K562 (cell line): ENCODE data around the gene SCYL1. TPM values are rescaled to one million over a fixed set of nuclear protein-coding genes. Genes with fewer than 3 reads are reported as not detected.
A peak's percentile ranks its signal among the peaks of the same experiment; 100 is the strongest.

Experiments used
- ATAC-seq: fragments of 200-7000 bp; cut with Tn5 transposase; 3 replicates; pipeline ENCODE4 v1.9.1; 2020; ENCODE audit warnings: moderate library complexity
- BruUV-seq: library from RNA; stranded (reverse); fragments of 400-500 nt; replicated peaks from 2 replicates; lab custom pipeline; 2021; lab: Mats Ljungman, UMichigan
- CTCF ChIA-PET: fragments of 300-600 bp; formaldehyde crosslinking; extraction: SDS; loops from one replicate; lab custom pipeline; 2021; ENCODE audit warnings: low intra/inter-chr PET ratio; lab: Yijun Ruan, JAX
- POLR2A ChIA-PET: fragments of 300-600, 350-650 bp; sonication (Branson Sonifier 250); formaldehyde crosslinking; extraction: SDS; loops from one replicate; lab custom pipeline; 2021; ENCODE audit warnings: antibody characterized with exemption, inconsistent platforms; lab: Yijun Ruan, JAX
- DNase-seq, 4 experiments: peaks; one replicate each; pipeline versions ENCODE4 v3.0.0 to v3.0.0-alpha.2; 2011 to 2018; ENCODE audit warnings: low spot score in 3 of 4, mixed read lengths in 3 of 4; ENCODE audit errors: extremely low read depth in 1 of 4
- FAIRE-seq: peaks from 2 replicates; lab custom pipeline; 2011; peaks lifted over from hg19 to GRCh38; lab: Jason Lieb, UNC
- H2AFZ ChIP-seq: 2 replicates; pipeline ENCODE4 v1.6.0; 2011; ENCODE audit warnings: low read depth, low read length, control low read depth, inconsistent platforms
- H3K27ac ChIP-seq: fragments of 200-600 bp; 3 replicates; pipeline ENCODE4 v1.8.0; 2011; ENCODE audit warnings: low read depth, mild to moderate bottlenecking, control low read depth, inconsistent platforms, low read length, moderate library complexity, mixed read lengths; ENCODE audit errors: extremely low read depth
- H3K27me3 ChIP-seq, 2 experiments: fragments of 300-600 bp in 1 of 2; 2 replicates in 1 of 2; 3 replicates in 1 of 2; pipeline versions ENCODE4 v1.6.0 to v1.8.0; 2011; ENCODE audit warnings: inconsistent platforms in 2 of 2, low read length in 2 of 2, mild to moderate bottlenecking in 1 of 2, mixed read lengths in 1 of 2, moderate library complexity in 1 of 2; ENCODE audit not compliant: control insufficient read depth in 2 of 2, insufficient read depth in 2 of 2
- H3K36me3 ChIP-seq: fragments of 300-600 bp; 3 replicates; pipeline ENCODE4 v1.8.0; 2011; ENCODE audit warnings: mild to moderate bottlenecking, low read length, inconsistent platforms; ENCODE audit not compliant: control insufficient read depth, insufficient read depth
- H3K4me1 ChIP-seq, 2 experiments: fragments of 200-600 bp in 1 of 2; replicated peaks in 1 of 2; 2 replicates in 1 of 2; 3 replicates in 1 of 2; pipeline versions ENCODE4 v1.5.1 to v1.8.0; 2011; ENCODE audit warnings: inconsistent platforms in 2 of 2, low read length in 2 of 2, mild to moderate bottlenecking in 1 of 2, mixed read lengths in 1 of 2, moderate library complexity in 1 of 2; ENCODE audit not compliant: control insufficient read depth in 2 of 2, insufficient read depth in 2 of 2
- H3K4me2 ChIP-seq: 2 replicates; pipeline ENCODE4 v1.6.1; 2011; ENCODE audit warnings: low read length, control low read depth, inconsistent platforms, mixed read lengths; ENCODE audit not compliant: insufficient read depth
- H3K4me3 ChIP-seq: fragments of 200-600 bp; sonication (generic), shearing (Covaris generic); 2 replicates; pipeline ENCODE4 v1.5.1; 2016; ENCODE audit warnings: control low read depth, inconsistent platforms
- H3K79me2 ChIP-seq: fragments of 200-600 bp; 3 replicates; pipeline ENCODE4 v1.8.0; 2011; ENCODE audit warnings: low read length, inconsistent platforms; ENCODE audit not compliant: control insufficient read depth, insufficient read depth
- H3K9ac ChIP-seq, 2 experiments: 2 replicates each; pipeline versions ENCODE4 v1.6.0 to v1.6.1; 2011; ENCODE audit warnings: low read depth in 2 of 2, low read length in 2 of 2, control low read depth in 1 of 2, inconsistent platforms in 1 of 2, mild to moderate bottlenecking in 1 of 2, mixed read lengths in 1 of 2; ENCODE audit not compliant: insufficient read depth in 1 of 2
- H3K9me1 ChIP-seq: one replicate; pipeline ENCODE4 v1.6.0; 2011; ENCODE audit warnings: inconsistent platforms, mild to moderate bottlenecking, low read length, moderate library complexity; ENCODE audit not compliant: control insufficient read depth, insufficient read depth
- H3K9me3 ChIP-seq: replicated peaks from 2 replicates; pipeline ENCODE4 v1.5.1; 2011; ENCODE audit warnings: low read depth, low read length, inconsistent platforms; ENCODE audit not compliant: control insufficient read depth, insufficient read depth
- H4K20me1 ChIP-seq: replicated peaks from 2 replicates; pipeline ENCODE4 v1.6.1; 2011; ENCODE audit warnings: low read length, inconsistent platforms, mixed read lengths; ENCODE audit not compliant: control insufficient read depth, insufficient read depth
- ADNP ChIP-seq: fragments of 200-800 bp; sonication (Bioruptor generic); IDR thresholded peaks from 2 replicates; pipeline ENCODE4 v1.6.1; 2016; ENCODE audit warnings: missing genetic modification characterization, missing compliant biosample characterization
- HDAC6 ChIP-seq: IDR thresholded peaks from 2 replicates; pipeline ENCODE4 v1.6.1; 2012; ENCODE audit warnings: low read depth, mild to moderate bottlenecking, control low read depth, inconsistent platforms, low read length, moderate library complexity
- RBM17 ChIP-seq: fragments of 200-400 bp; formaldehyde crosslinking; IDR thresholded peaks from 2 replicates; pipeline ENCODE4 v1.6.1; 2017; ENCODE audit warnings: low read depth, mild to moderate bottlenecking, low read length, borderline replicate concordance
- ZNF583 ChIP-seq: fragments of 250-450 bp; sonication (Bioruptor Pico); IDR thresholded peaks from 2 replicates; pipeline ENCODE4 v1.4.0; 2020
- ZNF699 ChIP-seq: fragments of 250-450 bp; sonication (Bioruptor Pico); IDR thresholded peaks from 2 replicates; pipeline ENCODE4 v1.8.0; 2021; ENCODE audit warnings: mild to moderate bottlenecking, moderate library complexity; ENCODE audit not compliant: insufficient replicate concordance
- ZNF764 ChIP-seq: fragments of 250-450 bp; sonication (Bioruptor Pico); IDR thresholded peaks from 2 replicates; pipeline ENCODE4 v1.4.0; 2020; ENCODE audit warnings: low read depth, mild to moderate bottlenecking, moderate library complexity
- WGBS: fragments of 100-300 bp; shearing (Covaris generic); methylation state at CpG from one replicate; pipeline ENCODE4 v1.1.6; 2016; ENCODE audit warnings: low coverage, mixed read lengths; ENCODE audit not compliant: insufficient coverage; ENCODE audit errors: missing lambda C conversion rate; 5-methylcytosine and 5-hydroxymethylcytosine counted together
- in situ Hi-C: fragments of 300-500 bp; cut with MboI; formaldehyde crosslinking; loops from 4 replicates; pipeline ENCODE4 v1.15.0; 2018; ENCODE audit warnings: inconsistent platforms, mixed read lengths
- intact Hi-C: fragments of 100-400 bp; cut with micrococcal nuclease; formaldehyde crosslinking; loops from 2 replicates; pipeline ENCODE4 v1.14.2; 2022
- polyA plus RNA-seq, 8 experiments: library from polyadenylated mRNA; depleted of rRNA in 4 of 8; stranded (reverse) in 5 of 8; unstranded in 3 of 8; fragments of >200 nt; fragmentation: Nextera tagmentation in 2 of 8; fragmentation: Illumina TruSeq in 1 of 8; extraction: Ambion mirVana in 2 of 8; extraction: Trizol in 1 of 8; gene quantifications; 2 replicates each; pipeline versions ENCODE4 v1.2.1 to v1.2.3, GENCODE V29; 2011 to 2014; ENCODE audit warnings: inconsistent platforms in 1 of 8, missing spikeins in 1 of 8
- total RNA-seq, 7 experiments: library from RNA; depleted of rRNA in 6 of 7; stranded (reverse); fragments of >200 nt in 6 of 7; fragmentation: Illumina TruSeq in 2 of 7; extraction: Trizol in 2 of 7; gene quantifications; 2 replicates each; pipeline versions ENCODE4 v1.2.1 to v1.2.3, GENCODE V29; 2011 to 2021; ENCODE audit warnings: low replicate concordance in 1 of 7
- TF ChIP-seq, protein P1 (sequence below): fragments of 450-650 bp; IDR thresholded peaks from 2 replicates; pipeline ENCODE4 v1.6.1; 2017; ENCODE audit warnings: antibody characterized with exemption, mild to moderate bottlenecking
- TF ChIP-seq, protein P2 (sequence below): sonication (generic); formaldehyde crosslinking; IDR thresholded peaks from 2 replicates; pipeline ENCODE4 v1.8.1; 2023; ENCODE audit warnings: missing genetic modification reagents, mild to moderate bottlenecking, borderline replicate concordance

SCYL1 gene
- total and polyA plus RNA-seq, 9 of the 15 experiments (the other 6 are each of a cell fraction or from before 2014, with no cell fraction given) = 1.9 to 145 (median 57.6) TPM

DNA sequence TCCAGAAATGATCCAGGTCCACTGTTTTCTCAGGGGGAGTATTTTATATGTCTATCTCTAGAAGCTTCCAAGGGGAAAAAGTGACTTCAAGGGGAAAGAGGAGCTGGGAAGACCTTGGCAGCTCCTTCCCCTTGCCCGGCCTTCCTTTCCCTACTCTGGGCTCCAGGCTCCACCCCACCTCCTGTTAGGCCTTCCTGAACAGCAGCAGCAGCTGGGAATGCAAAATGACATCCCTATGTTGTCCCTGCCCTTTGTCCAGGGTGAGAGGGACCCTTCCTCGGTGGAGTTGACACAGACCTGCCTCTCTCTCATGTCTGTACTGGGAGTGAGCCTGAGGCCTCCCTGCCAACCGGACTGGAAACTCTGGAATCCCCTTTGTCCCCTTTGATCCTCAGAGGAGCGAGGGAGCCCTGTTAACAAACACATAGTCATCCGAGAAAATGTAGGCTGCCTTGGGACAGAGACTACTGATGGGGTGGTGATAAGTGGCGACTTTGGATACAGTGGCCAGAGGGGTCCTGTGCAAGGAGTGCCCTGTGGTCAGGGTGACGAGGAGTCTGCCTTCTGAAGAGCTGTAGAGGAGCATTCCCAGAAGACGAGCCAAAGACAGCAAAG lies 35.1 kb upstream of the SCYL1 start:
- Histone ChIP-seq H4K20me1 (no peaks in the 10 kb centered on the region), H3K27ac (peak overlapping the region; percentile 54; the same call in 2 of the 3 replicates), H3K27me3 (no peaks in the 10 kb centered on the region), H3K79me2 (peaks cover 39% of the 10 kb centered on the region), H3K9me1 (peaks cover 6% of the 10 kb centered on the region), H3K4me3 (no peak overlapping the region), H3K4me1 (peaks cover 71 to 86% of the 10 kb centered on the region in 2 experiments), H2AFZ (peak overlapping the region; percentile 76), H3K9me3 (no peaks in the 10 kb centered on the region), H3K9ac (peak overlapping the region; percentile 52 to 85; a peak in 2 of 4 replicates), H3K4me2 (peak overlapping the region; percentile 34), H3K36me3 (no peaks in the 10 kb centered on the region)
- DNase-seq (peak in 1 of 4 experiments; percentile 26), FAIRE-seq (no peak), ATAC-seq (no peak)
- POLR2A ChIA-PET = interaction anchor here (0.6 to 27.6 kb wide), 5 partner anchors 13 to 1135 kb away, joined by 3 to 2118 read pairs (median 704); partner anchors contain the start of genes MALAT1 and NEAT1
- WGBS = 44% methylated on average over 8 of the region's 8 CpGs
- in situ Hi-C loops (no loop called here), intact Hi-C loops (no loop called here)
- CTCF ChIA-PET = no interaction called here
- no TSS peak for BruUV-seq
- no peak for TF ChIP-seq ADNP (tag)
- no peak for TF ChIP-seq HDAC6
- TF ChIP-seq, protein P1, sequence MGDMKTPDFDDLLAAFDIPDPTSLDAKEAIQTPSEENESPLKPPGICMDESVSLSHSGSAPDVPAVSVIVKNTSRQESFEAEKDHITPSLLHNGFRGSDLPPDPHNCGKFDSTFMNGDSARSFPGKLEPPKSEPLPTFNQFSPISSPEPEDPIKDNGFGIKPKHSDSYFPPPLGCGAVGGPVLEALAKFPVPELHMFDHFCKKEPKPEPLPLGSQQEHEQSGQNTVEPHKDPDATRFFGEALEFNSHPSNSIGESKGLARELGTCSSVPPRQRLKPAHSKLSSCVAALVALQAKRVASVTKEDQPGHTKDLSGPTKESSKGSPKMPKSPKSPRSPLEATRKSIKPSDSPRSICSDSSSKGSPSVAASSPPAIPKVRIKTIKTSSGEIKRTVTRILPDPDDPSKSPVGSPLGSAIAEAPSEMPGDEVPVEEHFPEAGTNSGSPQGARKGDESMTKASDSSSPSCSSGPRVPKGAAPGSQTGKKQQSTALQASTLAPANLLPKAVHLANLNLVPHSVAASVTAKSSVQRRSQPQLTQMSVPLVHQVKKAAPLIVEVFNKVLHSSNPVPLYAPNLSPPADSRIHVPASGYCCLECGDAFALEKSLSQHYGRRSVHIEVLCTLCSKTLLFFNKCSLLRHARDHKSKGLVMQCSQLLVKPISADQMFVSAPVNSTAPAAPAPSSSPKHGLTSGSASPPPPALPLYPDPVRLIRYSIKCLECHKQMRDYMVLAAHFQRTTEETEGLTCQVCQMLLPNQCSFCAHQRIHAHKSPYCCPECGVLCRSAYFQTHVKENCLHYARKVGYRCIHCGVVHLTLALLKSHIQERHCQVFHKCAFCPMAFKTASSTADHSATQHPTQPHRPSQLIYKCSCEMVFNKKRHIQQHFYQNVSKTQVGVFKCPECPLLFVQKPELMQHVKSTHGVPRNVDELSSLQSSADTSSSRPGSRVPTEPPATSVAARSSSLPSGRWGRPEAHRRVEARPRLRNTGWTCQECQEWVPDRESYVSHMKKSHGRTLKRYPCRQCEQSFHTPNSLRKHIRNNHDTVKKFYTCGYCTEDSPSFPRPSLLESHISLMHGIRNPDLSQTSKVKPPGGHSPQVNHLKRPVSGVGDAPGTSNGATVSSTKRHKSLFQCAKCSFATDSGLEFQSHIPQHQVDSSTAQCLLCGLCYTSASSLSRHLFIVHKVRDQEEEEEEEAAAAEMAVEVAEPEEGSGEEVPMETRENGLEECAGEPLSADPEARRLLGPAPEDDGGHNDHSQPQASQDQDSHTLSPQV = 0 out of 2 replicates have a peak, but pooled peaks have one; percentile 24
- TF ChIP-seq RBM17 = no peak
- TF ChIP-seq, protein P2, sequence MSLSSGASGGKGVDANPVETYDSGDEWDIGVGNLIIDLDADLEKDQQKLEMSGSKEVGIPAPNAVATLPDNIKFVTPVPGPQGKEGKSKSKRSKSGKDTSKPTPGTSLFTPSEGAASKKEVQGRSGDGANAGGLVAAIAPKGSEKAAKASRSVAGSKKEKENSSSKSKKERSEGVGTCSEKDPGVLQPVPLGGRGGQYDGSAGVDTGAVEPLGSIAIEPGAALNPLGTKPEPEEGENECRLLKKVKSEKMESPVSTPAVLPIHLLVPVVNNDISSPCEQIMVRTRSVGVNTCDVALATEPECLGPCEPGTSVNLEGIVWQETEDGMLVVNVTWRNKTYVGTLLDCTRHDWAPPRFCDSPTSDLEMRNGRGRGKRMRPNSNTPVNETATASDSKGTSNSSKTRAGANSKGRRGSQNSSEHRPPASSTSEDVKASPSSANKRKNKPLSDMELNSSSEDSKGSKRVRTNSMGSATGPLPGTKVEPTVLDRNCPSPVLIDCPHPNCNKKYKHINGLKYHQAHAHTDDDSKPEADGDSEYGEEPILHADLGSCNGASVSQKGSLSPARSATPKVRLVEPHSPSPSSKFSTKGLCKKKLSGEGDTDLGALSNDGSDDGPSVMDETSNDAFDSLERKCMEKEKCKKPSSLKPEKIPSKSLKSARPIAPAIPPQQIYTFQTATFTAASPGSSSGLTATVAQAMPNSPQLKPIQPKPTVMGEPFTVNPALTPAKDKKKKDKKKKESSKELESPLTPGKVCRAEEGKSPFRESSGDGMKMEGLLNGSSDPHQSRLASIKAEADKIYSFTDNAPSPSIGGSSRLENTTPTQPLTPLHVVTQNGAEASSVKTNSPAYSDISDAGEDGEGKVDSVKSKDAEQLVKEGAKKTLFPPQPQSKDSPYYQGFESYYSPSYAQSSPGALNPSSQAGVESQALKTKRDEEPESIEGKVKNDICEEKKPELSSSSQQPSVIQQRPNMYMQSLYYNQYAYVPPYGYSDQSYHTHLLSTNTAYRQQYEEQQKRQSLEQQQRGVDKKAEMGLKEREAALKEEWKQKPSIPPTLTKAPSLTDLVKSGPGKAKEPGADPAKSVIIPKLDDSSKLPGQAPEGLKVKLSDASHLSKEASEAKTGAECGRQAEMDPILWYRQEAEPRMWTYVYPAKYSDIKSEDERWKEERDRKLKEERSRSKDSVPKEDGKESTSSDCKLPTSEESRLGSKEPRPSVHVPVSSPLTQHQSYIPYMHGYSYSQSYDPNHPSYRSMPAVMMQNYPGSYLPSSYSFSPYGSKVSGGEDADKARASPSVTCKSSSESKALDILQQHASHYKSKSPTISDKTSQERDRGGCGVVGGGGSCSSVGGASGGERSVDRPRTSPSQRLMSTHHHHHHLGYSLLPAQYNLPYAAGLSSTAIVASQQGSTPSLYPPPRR (CRISPR knock-in tag) = no peak
- TF ChIP-seq ZNF764 = no peak
- TF ChIP-seq ZNF699 (CRISPR knock-in tag) = no peak
- TF ChIP-seq ZNF583 = 0 out of 2 replicates have a peak, but pooled peaks have one; percentile 37
